Caco-2 (cell line): ENCODE results near the gene TMEM91. TPM values are rescaled to one million over a fixed set of nuclear protein-coding genes. Genes with fewer than 3 reads are reported as not detected.

Experiments used
- BruUV-seq: library from RNA; stranded (reverse); fragments of 400-500 nt; replicated peaks from 2 replicates; lab custom pipeline; 2021; lab: Mats Ljungman, UMichigan
- CTCF ChIA-PET: fragments of 300-600 bp; sonication (Branson Sonifier 250); formaldehyde crosslinking; loops from one replicate; lab custom pipeline; 2022; ENCODE audit warnings: antibody characterized with exemption; lab: Charles Lee
- POLR2A ChIA-PET: fragments of 300-600 bp; sonication (Branson Sonifier 250); formaldehyde crosslinking; loops from one replicate; lab custom pipeline; 2022; ENCODE audit warnings: antibody characterized with exemption; lab: Charles Lee
- DNase-seq, 2 experiments: peaks; one replicate each; pipeline versions ENCODE4 v3.0.0 to v3.0.0-alpha.2; 2020 to 2022
- H3K27me3 ChIP-seq: replicated peaks from 2 replicates; pipeline ENCODE4 v1.6.0; 2011; ENCODE audit warnings: low read length; ENCODE audit not compliant: control insufficient read depth, insufficient read depth
- H3K36me3 ChIP-seq: 2 replicates; pipeline ENCODE4 v1.5.1; 2011; ENCODE audit warnings: low read length; ENCODE audit not compliant: control insufficient read depth, insufficient read depth
- H3K4me1 ChIP-seq: fragments of 250-450 bp; sonication (Bioruptor Pico); 2 replicates; pipeline ENCODE4 v1.5.1; 2020; ENCODE audit warnings: mild to moderate bottlenecking
- H3K4me3 ChIP-seq: 2 replicates; pipeline ENCODE4 v1.5.1; 2011; ENCODE audit warnings: low read depth, mild to moderate bottlenecking, control low read depth, low read length
- H3K9me3 ChIP-seq: fragments of 250-450 bp; sonication (Bioruptor Pico); 2 replicates; pipeline ENCODE4 v1.5.1; 2020; ENCODE audit warnings: mild to moderate bottlenecking, moderate library complexity
- H3K27ac Mint-ChIP-seq: one replicate; pipeline ENCODE4 v1.8.0; 2022; ENCODE audit warnings: mixed read lengths; ENCODE audit not compliant: unreplicated experiment
- H3K27me3 Mint-ChIP-seq: one replicate; pipeline ENCODE4 v1.8.0; 2022; ENCODE audit warnings: mixed read lengths; ENCODE audit not compliant: insufficient read depth, unreplicated experiment
- H3K36me3 Mint-ChIP-seq: one replicate; pipeline ENCODE4 v1.8.0; 2022; ENCODE audit warnings: mild to moderate bottlenecking, mixed read lengths; ENCODE audit not compliant: insufficient read depth, unreplicated experiment
- H3K4me1 Mint-ChIP-seq: one replicate; pipeline ENCODE4 v1.8.0; 2022; ENCODE audit warnings: low read depth, mixed read lengths; ENCODE audit not compliant: unreplicated experiment
- H3K4me3 Mint-ChIP-seq: one replicate; pipeline ENCODE4 v1.8.0; 2022; ENCODE audit warnings: mild to moderate bottlenecking, moderate library complexity, mixed read lengths; ENCODE audit not compliant: unreplicated experiment
- H3K9me3 Mint-ChIP-seq: one replicate; pipeline ENCODE4 v1.8.0; 2022; ENCODE audit warnings: mixed read lengths; ENCODE audit not compliant: unreplicated experiment
- intact Hi-C: fragments of 100-400 bp; cut with micrococcal nuclease; formaldehyde crosslinking; loops from one replicate; pipeline ENCODE4 v1.10.0; 2022; ENCODE audit not compliant: unreplicated experiment
- total RNA-seq: library from RNA; stranded (reverse); gene quantifications from 2 replicates; pipeline ENCODE4 v1.2.3, GENCODE V29; 2022
- TF ChIP-seq, protein P1 (sequence below), 2 experiments: fragments of 200-600 bp in 1 of 2; IDR thresholded peaks; 1 replicate in 1 of 2; 2 replicates in 1 of 2; pipeline versions ENCODE4 v1.5.1 to v1.8.0; 2011 to 2022; ENCODE audit warnings: antibody characterized with exemption in 1 of 2, control low read depth in 1 of 2, inconsistent platforms in 1 of 2, low read depth in 1 of 2, low read length in 1 of 2, mild to moderate bottlenecking in 1 of 2, moderate library complexity in 1 of 2; ENCODE audit not compliant: insufficient read depth in 1 of 2, severe bottlenecking in 1 of 2, unreplicated experiment in 1 of 2

Gene TMEM91
- total RNA-seq, 1 experiment from 2014 or later: 1.4 TPM

DNA sequence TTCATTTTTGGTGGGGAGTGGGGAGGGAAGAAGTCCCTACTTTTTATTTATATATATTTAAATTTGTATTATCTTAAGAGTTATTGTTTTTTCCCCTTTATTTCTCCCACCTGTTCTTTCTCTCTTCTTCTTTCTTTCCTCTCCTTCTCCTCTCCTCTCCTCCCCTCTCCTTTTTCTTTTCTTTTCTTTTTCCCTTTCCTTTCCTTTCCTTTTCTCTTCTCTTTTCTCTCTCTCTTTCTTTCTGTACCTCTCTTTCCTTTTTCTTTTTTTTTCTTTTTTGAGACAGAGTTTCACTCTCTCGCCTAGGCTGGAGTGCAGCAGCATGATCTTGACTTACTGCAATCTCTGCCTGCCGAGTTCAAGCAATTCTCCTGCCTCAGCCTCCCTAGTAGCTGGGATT lies 23.2 kb downstream of the TMEM91 start:
- TF ChIP-seq, protein P1, sequence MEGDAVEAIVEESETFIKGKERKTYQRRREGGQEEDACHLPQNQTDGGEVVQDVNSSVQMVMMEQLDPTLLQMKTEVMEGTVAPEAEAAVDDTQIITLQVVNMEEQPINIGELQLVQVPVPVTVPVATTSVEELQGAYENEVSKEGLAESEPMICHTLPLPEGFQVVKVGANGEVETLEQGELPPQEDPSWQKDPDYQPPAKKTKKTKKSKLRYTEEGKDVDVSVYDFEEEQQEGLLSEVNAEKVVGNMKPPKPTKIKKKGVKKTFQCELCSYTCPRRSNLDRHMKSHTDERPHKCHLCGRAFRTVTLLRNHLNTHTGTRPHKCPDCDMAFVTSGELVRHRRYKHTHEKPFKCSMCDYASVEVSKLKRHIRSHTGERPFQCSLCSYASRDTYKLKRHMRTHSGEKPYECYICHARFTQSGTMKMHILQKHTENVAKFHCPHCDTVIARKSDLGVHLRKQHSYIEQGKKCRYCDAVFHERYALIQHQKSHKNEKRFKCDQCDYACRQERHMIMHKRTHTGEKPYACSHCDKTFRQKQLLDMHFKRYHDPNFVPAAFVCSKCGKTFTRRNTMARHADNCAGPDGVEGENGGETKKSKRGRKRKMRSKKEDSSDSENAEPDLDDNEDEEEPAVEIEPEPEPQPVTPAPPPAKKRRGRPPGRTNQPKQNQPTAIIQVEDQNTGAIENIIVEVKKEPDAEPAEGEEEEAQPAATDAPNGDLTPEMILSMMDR (IDR thresholded peaks at IDR 0.05; ENCODE audit: insufficient read depth in 1 of 2, low read depth in 1 of 2, low read length in 1 of 2, severe bottlenecking in 1 of 2, unreplicated experiment in 1 of 2): no peak
- H3K27me3 ChIP-seq: no peaks in the 10 kb centered on the region; the same call in 1 of the 2 replicates
- H3K4me3 Mint-ChIP-seq: peak overlapping the region; percentile 44
- no peaks in the 10 kb centered on the region for H3K9me3 ChIP-seq
- DNase-seq: no peak
- no TSS peak for BruUV-seq
- no peaks in the 10 kb centered on the region for H3K9me3 Mint-ChIP-seq
- intact Hi-C loops: no loop called here
- H3K4me3 ChIP-seq: no peak overlapping the region
- CTCF ChIA-PET: no interaction called here
- peaks cover 15% of the 10 kb centered on the region for H3K4me1 Mint-ChIP-seq
- H3K27ac Mint-ChIP-seq: no peak overlapping the region
- H3K36me3 ChIP-seq: no peaks in the 10 kb centered on the region
- 0 out of 2 replicates have a peak, but pooled peaks cover 6% of the 10 kb centered on the region for H3K4me1 ChIP-seq
- no peaks in the 10 kb centered on the region for H3K27me3 Mint-ChIP-seq
- POLR2A ChIA-PET: interaction anchor here (1.4 kb wide), 1 partner anchor 10 kb away, joined by 3 read pairs; no protein-coding TSS in a partner anchor
- peaks cover 10% of the 10 kb centered on the region for H3K36me3 Mint-ChIP-seq

DNA sequence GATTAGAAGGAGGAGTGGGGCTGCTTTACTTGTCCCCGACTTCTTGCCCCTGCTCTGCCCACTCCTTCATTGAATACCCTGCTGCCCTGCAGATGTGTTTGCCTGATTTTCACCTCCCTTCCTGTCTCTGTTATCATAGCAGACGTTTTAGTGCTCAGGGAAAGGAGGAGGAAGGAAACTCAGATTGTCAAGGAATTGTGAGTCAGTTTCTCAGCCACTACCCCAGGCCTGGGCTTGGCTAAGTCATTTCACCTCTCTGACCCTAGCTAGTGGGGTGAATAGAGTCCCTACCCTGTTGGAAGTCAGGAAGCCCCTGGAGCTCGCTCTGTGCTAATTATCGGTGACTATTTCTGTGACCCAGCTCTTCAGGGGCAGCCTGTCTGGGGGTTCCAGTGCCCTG lies 25.1 kb downstream of the TMEM91 start:
- H3K27ac Mint-ChIP-seq: no peak overlapping the region
- no peak overlapping the region for H3K4me3 ChIP-seq
- no TSS peak for BruUV-seq
- H3K4me1 Mint-ChIP-seq: peaks cover 15% of the 10 kb centered on the region
- TF ChIP-seq, protein P1 (IDR thresholded peaks at IDR 0.05; ENCODE audit: insufficient read depth in 1 of 2, low read depth in 1 of 2, low read length in 1 of 2, severe bottlenecking in 1 of 2, unreplicated experiment in 1 of 2): no peak
- no peaks in the 10 kb centered on the region for H3K9me3 ChIP-seq
- ChIA-PET CTCF (interaction anchor here (0.8 kb wide), 1 partner anchor 48 kb away, joined by 3 read pairs; no protein-coding TSS in a partner anchor), POLR2A (no interaction called here)
- peaks cover 10% of the 10 kb centered on the region for H3K36me3 Mint-ChIP-seq
- 0 out of 2 replicates have a peak, but pooled peaks cover 6% of the 10 kb centered on the region for H3K4me1 ChIP-seq
- H3K36me3 ChIP-seq: no peaks in the 10 kb centered on the region
- H3K9me3 Mint-ChIP-seq: no peaks in the 10 kb centered on the region
- no peak for DNase-seq
- H3K4me3 Mint-ChIP-seq: no peak overlapping the region
- H3K27me3 Mint-ChIP-seq: no peaks in the 10 kb centered on the region
- no peaks in the 10 kb centered on the region; the same call in 1 of the 2 replicates for H3K27me3 ChIP-seq
- intact Hi-C loops: no loop called here

DNA sequence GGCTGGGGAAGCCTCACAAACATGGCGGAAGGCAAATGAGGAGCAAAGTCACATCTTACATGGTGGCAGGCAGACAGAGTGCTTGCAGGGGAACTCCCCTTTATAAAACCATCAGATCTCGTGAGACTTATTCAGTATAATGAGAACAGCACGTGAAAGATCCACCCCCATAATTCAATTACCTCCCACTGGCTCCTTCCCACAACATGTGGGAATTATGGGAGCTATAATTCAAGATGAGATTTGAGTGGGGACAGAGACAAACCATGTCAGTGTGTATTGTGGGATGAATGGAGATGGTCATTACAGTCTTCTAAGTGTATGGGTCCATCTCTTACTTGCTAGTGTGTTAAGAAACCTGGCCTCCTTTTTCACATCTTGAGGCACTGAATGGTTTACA lies 25.7 kb downstream of the TMEM91 start:
- ChIA-PET CTCF (interaction anchor here (0.8 kb wide), 1 partner anchor 47 kb away, joined by 3 read pairs; no protein-coding TSS in a partner anchor), POLR2A (no interaction called here)
- Mint-ChIP-seq H3K9me3 (no peaks in the 10 kb centered on the region), H3K27ac (no peak overlapping the region), H3K4me1 (peaks cover 15% of the 10 kb centered on the region), H3K36me3 (peaks cover 10% of the 10 kb centered on the region), H3K27me3 (no peaks in the 10 kb centered on the region), H3K4me3 (no peak overlapping the region)
- no peak for DNase-seq
- no TSS peak for BruUV-seq
- Histone ChIP-seq H3K36me3 (no peaks in the 10 kb centered on the region), H3K4me1 (0 out of 2 replicates have a peak, but pooled peaks cover 6% of the 10 kb centered on the region), H3K9me3 (no peaks in the 10 kb centered on the region), H3K27me3 (no peaks in the 10 kb centered on the region; the same call in 1 of the 2 replicates), H3K4me3 (no peak overlapping the region)
- intact Hi-C loops: no loop called here
- TF ChIP-seq, protein P1 (IDR thresholded peaks at IDR 0.05; ENCODE audit: insufficient read depth in 1 of 2, low read depth in 1 of 2, low read length in 1 of 2, severe bottlenecking in 1 of 2, unreplicated experiment in 1 of 2): no peak
